Stomach (tissue), 4 donors: ENCODE data around the gene CKAP5.

ENCODE experiments used
- CTCF ChIP-seq, 7 experiments: fragments of 450-650 bp in 4 of 7; fragments of 200-600 bp in 3 of 7; sonication (generic) in 3 of 7; IDR thresholded peaks; one replicate each; pipeline ENCODE4 v1.5.1; 2016 to 2019; ENCODE audit warnings: antibody characterized with exemption in 7 of 7, control low read depth in 2 of 7, mild to moderate bottlenecking in 1 of 7
- EP300 ChIP-seq: sonication (generic); formaldehyde crosslinking; IDR thresholded peaks from one replicate; pipeline ENCODE4 v1.6.1; 2017; ENCODE audit warnings: antibody characterized with exemption
- POLR2A ChIP-seq, 4 donors: fragments of 450-650 bp; IDR thresholded peaks; one replicate each; pipeline ENCODE4 v1.6.1; 2016; ENCODE audit warnings: antibody characterized with exemption in 4 of 4, control low read depth in 2 of 4, mild to moderate bottlenecking in 1 of 4, moderate library complexity in 1 of 4
- POLR2AphosphoS5 ChIP-seq, 3 donors: sonication (generic); formaldehyde crosslinking; IDR thresholded peaks; one replicate each; pipeline ENCODE4 v1.6.1; 2016; ENCODE audit warnings: antibody characterized with exemption in 3 of 3

- TF ChIP-seq CTCF (IDR thresholded peaks at IDR 0.05), result no peak
- TF ChIP-seq EP300, result no peak
- TF ChIP-seq POLR2AphosphoS5 (IDR thresholded peaks at IDR 0.05), result no peak
- TF ChIP-seq POLR2A (IDR thresholded peaks at IDR 0.05), result no peak
Observed at GRCh38 chr11:46845440-46845739, 690 bp downstream of the CKAP5 start.
